ENCODE results near the gene IL13. TPM values are rescaled to one million over a fixed set of nuclear protein-coding genes. Genes with fewer than 3 reads are reported as not detected.
A peak's percentile ranks its signal among the peaks of the same experiment; 100 is the strongest.

The IL13 gene
- total RNA-seq, 1 donor from 2014 or later: 231 TPM

DNA sequence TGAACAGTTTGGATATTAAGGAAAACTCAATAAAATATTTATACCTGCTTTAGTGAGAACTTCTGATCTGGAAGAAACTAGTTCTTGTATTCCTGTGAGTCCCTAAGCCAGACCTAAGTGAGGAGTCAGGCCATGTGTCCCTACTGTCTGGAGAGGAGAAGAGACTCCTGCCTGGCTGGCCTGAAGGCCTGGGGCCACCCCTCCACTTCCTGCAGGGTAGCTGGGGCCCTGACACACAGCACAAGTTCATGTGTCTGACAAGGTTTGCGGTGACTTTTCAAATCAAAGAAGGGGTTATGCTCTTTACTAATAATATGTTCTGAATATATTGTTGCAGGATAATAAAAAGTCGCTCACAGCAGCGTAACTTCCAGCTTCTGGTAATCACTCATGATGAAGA, 16.1 kb upstream of the IL13 start:
- H3K4me3 Mint-ChIP-seq: peak overlapping the region; percentile 38
- no peaks in the 10 kb centered on the region for H3K9me3 Mint-ChIP-seq
- intact Hi-C loops (cut with micrococcal nuclease): loop anchor here (1.0 to 5.0 kb wide), 10 partner anchors 15 to 540 kb away; partner anchors contain the start of gene KIF3A
- H3K27me3 Mint-ChIP-seq: no peaks in the 10 kb centered on the region
- peaks cover 56% of the 10 kb centered on the region for H3K4me1 Mint-ChIP-seq
- peaks cover 77% of the 10 kb centered on the region for H3K36me3 Mint-ChIP-seq (ENCODE audit: low read depth)
- H3K27ac Mint-ChIP-seq: peak overlapping the region; percentile 86
- no peak for DNase-seq

DNA sequence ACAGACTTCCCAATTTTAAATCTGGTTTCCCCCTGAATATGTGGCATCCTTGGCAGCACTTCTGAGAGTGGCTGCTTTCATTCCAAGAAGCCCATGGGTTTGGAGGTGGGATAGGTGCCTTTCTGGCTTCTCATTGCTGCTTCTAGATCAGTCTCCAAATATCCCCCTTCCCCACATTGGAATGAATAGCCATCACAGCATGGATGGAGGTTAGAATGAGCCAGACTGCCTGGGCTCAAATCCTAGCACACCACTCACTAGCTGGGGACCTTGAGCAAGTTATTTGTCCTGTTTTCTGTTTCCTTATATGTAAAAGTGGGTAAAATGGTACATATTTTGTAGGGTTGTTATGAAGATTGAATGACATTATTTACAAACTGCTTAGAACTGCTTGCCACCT, 13.8 kb upstream of the IL13 start:
- intact Hi-C loops (cut with micrococcal nuclease): loop anchor here (5.0 kb wide), 3 partner anchors 178 to 542 kb away; no protein-coding TSS in a partner anchor
- Mint-ChIP-seq H3K9me3 (peaks cover 11% of the 10 kb centered on the region), H3K4me1 (peaks cover 41% of the 10 kb centered on the region), H3K36me3 (ENCODE audit: low read depth) (peaks cover 76% of the 10 kb centered on the region), H3K27ac (no peak overlapping the region), H3K27me3 (no peaks in the 10 kb centered on the region), H3K4me3 (no peak overlapping the region)
- DNase-seq: no peak

DNA sequence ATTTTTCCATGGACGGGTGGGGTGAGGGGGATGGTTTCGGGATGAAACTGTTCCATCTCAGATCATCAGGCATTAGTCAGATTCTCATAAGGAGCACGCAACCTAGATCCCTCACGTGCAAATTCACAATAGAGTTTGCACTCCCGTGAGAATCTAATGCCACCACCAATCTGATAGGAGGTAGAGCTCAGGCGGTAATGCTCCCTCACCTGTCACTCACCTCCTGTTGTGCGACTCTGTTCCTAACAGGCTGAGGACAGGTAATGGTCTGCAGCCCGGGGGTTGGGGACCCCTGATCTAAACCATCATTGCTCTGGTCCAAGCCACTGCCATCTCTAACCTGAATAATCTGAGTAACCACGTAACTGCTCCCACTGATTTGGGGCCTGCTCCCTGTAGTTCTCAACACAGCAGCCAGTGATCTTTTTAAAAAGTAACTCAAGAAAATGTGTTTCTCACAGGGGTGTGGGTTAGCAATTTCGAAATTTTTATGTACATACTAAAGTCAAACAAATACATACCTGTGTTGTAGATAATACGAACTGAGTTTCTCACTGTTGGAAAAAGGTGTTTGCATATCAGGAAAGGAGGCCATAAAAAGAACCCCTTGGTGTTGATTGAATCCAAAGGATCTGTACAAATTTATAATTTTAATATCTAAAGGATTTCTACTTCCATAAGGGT, 11.2 kb upstream of the IL13 start:
- Mint-ChIP-seq H3K36me3 (ENCODE audit: low read depth) (peaks cover 57% of the 10 kb centered on the region), H3K9me3 (peaks cover 12% of the 10 kb centered on the region), H3K4me1 (peaks cover 22% of the 10 kb centered on the region), H3K27ac (no peak overlapping the region), H3K27me3 (no peaks in the 10 kb centered on the region), H3K4me3 (no peak overlapping the region)
- peak; percentile 51 for DNase-seq
- intact Hi-C loops (cut with micrococcal nuclease): no loop called here

DNA sequence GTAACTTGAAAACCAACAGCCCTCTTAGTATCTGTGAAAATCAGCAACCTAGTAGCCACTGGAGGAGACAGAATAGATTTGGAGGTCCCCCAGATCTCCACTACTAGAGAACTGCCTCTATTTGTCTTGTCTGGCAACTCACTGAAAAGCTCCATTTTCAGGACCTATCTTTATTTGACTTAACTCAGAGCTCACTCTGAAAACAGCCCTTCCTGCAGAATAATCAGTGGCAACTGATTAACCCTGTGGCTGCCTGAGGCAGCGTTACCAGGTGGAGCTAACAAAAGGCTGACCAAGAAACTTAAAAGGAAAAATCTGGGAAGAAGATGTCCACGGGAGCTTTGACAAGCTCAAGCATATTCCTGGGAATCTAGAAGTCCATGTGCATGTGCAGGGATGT, 10.5 kb upstream of the IL13 start:
- H3K27ac Mint-ChIP-seq: no peak overlapping the region

DNA sequence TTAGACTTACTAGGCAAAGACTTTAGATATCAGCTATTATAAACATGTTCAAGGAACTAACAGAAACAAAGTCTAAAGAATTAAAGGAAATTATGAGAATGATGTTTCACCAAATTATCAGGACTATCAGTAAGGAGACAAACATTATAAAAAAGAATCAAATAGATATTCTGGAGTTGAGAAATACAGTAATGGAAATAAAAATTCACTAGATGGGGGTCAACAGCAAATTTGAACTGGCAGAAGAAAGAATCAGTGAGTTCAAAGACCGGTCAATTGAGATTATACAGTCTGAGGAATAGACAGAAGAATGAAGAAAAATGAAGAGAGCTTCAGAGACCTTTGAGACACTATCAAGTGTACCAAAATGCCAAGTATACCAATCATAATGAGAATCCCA, 9.6 kb upstream of the IL13 start:
- no peak for DNase-seq
- peaks cover 46% of the 10 kb centered on the region for H3K36me3 Mint-ChIP-seq (ENCODE audit: low read depth)

More for the DNA sequence above, 10.5 kb upstream of the IL13 start:
- H3K9me3 Mint-ChIP-seq: peaks cover 16% of the 10 kb centered on the region
- no peak for DNase-seq
- peaks cover 54% of the 10 kb centered on the region for H3K36me3 Mint-ChIP-seq (ENCODE audit: low read depth)
- H3K4me1 Mint-ChIP-seq: peaks cover 18% of the 10 kb centered on the region
- intact Hi-C loops (cut with micrococcal nuclease): no loop called here
- H3K4me3 Mint-ChIP-seq: no peak overlapping the region
- H3K27me3 Mint-ChIP-seq: peaks cover 5% of the 10 kb centered on the region

DNA sequence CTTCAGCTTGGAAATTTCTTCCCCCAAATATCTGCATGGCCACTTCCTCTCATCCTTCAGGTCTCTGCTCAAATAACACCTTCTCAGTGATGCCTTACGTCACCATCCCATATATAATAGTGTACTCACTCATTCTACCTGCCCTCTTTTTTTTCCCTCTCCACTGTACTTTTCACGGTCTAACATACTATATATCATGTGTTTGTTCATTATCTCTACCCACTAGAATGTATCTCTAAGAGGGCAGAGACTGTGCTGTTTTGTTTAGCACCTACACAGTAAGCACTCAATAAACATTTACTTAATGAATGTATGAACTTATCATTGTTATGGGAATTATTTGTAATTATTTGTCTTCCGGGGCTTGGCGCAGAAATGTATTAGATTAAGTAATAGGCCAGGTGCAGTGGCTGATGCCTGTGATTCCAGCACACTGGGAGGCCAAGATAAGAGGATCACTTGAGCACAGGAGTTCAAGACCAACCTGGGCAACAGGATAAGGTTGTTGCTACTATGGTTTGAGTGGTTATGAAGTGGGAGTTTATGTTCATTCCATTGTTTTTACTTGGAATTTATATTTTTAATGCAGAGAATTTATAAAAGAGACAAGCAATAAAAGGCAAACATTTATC, 6.0 kb upstream of the IL13 start:
- peaks cover 16% of the 10 kb centered on the region for H3K9me3 Mint-ChIP-seq

More for the DNA sequence above, 9.6 kb upstream of the IL13 start:
- no peak overlapping the region for H3K4me3 Mint-ChIP-seq
- peaks cover 5% of the 10 kb centered on the region for H3K27me3 Mint-ChIP-seq
- peaks cover 16% of the 10 kb centered on the region for H3K9me3 Mint-ChIP-seq
- peaks cover 9% of the 10 kb centered on the region for H3K4me1 Mint-ChIP-seq
- H3K27ac Mint-ChIP-seq: no peak overlapping the region
- intact Hi-C loops (cut with micrococcal nuclease): no loop called here

DNA sequence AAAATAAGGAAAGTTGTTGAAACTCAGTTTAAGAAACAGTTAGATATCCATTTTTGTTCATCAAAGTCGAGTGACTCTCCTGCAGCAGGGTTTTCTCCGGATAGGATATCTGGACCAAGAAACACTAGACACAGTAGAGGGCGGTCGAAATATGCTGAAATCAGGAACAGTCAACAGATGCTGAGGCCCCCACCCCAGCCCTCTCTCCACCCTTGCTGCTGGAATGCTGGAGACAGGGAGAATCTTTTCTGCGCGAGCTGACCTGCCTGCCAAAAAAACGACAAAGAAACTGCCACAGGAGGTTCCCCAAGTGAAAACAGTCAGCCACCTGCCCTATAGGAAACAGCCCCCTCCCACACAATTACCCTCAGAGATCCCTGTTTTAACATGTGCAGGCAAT, 4.3 kb upstream of the IL13 start:
- no peak overlapping the region for H3K4me3 Mint-ChIP-seq
- intact Hi-C loops (cut with micrococcal nuclease): no loop called here

More for the DNA sequence above, 6.0 kb upstream of the IL13 start:
- Mint-ChIP-seq H3K27ac (no peak overlapping the region), H3K36me3 (ENCODE audit: low read depth) (peaks cover 23% of the 10 kb centered on the region), H3K4me3 (no peak overlapping the region), H3K27me3 (peaks cover 21% of the 10 kb centered on the region), H3K4me1 (peaks cover 22% of the 10 kb centered on the region)
- no peak for DNase-seq
- intact Hi-C loops (cut with micrococcal nuclease): no loop called here

DNA sequence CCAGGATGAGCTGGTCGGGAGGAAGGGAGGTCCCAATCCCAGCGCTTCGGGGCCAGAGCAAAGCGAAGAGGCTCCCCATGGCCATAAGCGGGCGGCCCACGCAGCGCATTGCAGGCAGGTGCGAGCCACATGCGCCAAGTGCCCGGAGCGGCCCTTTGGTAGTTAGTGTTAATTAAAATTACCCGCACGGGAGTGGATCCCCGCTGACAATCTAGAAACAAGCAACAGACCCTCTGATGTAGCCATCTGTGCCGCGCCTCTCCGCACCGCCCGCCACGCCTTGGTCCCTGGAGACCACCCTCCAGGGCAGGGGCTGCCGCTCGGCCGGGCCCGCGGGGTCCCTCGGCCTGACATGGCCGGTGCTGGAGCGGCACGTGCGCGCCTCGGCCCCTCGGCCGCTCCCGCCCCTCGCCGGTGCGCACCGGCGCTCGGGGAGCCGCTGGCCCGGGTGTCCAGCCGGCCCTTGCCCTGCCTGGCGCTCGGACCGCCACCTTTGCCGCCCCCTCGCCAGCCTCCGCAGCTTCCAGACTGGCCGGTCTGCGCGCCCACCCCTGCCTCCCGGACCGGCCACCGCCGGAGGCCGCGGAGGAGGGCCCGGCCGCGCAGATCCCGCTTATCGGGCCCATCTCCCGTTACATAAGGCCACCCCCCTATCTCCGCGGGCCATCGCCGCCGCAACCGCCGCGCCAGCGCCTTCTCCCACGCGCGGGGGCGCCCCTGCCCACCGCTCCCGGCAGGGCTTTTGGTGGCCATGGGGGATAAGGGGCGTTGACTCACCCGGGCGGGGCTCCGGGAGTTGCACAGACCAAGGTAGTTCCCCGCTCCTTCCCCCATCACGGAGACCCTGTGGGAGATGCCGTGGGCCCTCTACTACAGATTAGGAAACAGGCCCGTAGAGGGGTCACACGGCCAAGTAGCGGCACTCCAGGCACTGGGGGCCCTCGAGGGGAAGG, 1.9 kb upstream of the IL13 start:
- Mint-ChIP-seq H3K4me3 (peak overlapping the region; percentile 78), H3K9me3 (peaks cover 5% of the 10 kb centered on the region), H3K27ac (peak overlapping the region; percentile 87), H3K4me1 (peaks cover 48% of the 10 kb centered on the region), H3K27me3 (peaks cover 21% of the 10 kb centered on the region), H3K36me3 (ENCODE audit: low read depth) (peaks cover 17% of the 10 kb centered on the region)
- DNase-seq: peak; percentile 80
- intact Hi-C loops (cut with micrococcal nuclease): loop anchor here (2.0 kb wide), 1 partner anchor 19 kb away; no protein-coding TSS in a partner anchor

More for the DNA sequence above, 4.3 kb upstream of the IL13 start:
- peaks cover 37% of the 10 kb centered on the region for H3K4me1 Mint-ChIP-seq
- peaks cover 11% of the 10 kb centered on the region for H3K36me3 Mint-ChIP-seq (ENCODE audit: low read depth)
- DNase-seq: no peak
- H3K27ac Mint-ChIP-seq: no peak overlapping the region
- peaks cover 21% of the 10 kb centered on the region for H3K27me3 Mint-ChIP-seq
- peaks cover 6% of the 10 kb centered on the region for H3K9me3 Mint-ChIP-seq

DNA sequence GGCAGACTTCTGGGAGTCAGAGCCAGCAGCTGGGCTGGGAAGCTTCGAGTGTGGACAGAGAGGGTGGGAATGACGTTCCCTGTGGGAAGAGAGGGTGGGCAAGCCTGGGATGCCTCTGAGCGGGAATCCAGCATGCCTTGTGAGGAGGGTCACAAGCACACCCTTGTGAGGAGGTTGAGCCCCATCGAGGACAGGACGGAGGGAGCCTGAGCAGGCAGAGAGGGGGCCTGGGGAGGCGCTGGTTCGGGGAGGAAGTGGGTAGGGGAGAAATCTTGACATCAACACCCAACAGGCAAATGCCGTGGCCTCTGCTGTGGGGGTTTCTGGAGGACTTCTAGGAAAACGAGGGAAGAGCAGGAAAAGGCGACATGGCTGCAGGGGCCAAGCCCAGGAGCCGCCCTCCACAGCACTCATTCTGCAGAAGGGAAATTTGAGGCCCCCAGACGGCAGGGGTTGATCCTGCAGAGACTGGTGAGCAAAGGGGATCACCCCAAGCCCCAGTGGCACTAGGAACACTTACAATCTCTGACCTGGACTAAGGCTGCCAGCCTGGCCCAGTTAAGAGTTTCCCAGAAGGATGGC, 1.1 kb upstream of the IL13 start:
- H3K27me3 Mint-ChIP-seq: peaks cover 21% of the 10 kb centered on the region
- H3K9me3 Mint-ChIP-seq: peaks cover 3% of the 10 kb centered on the region
- DNase-seq: no peak
- peaks cover 15% of the 10 kb centered on the region for H3K36me3 Mint-ChIP-seq (ENCODE audit: low read depth)
- peaks cover 52% of the 10 kb centered on the region for H3K4me1 Mint-ChIP-seq
- peak overlapping the region; percentile 78 for H3K4me3 Mint-ChIP-seq
- intact Hi-C loops (cut with micrococcal nuclease): loop anchor here (1.0 to 2.0 kb wide), 2 partner anchors 16 to 18 kb away; no protein-coding TSS in a partner anchor
- H3K27ac Mint-ChIP-seq: peak overlapping the region; percentile 87

DNA sequence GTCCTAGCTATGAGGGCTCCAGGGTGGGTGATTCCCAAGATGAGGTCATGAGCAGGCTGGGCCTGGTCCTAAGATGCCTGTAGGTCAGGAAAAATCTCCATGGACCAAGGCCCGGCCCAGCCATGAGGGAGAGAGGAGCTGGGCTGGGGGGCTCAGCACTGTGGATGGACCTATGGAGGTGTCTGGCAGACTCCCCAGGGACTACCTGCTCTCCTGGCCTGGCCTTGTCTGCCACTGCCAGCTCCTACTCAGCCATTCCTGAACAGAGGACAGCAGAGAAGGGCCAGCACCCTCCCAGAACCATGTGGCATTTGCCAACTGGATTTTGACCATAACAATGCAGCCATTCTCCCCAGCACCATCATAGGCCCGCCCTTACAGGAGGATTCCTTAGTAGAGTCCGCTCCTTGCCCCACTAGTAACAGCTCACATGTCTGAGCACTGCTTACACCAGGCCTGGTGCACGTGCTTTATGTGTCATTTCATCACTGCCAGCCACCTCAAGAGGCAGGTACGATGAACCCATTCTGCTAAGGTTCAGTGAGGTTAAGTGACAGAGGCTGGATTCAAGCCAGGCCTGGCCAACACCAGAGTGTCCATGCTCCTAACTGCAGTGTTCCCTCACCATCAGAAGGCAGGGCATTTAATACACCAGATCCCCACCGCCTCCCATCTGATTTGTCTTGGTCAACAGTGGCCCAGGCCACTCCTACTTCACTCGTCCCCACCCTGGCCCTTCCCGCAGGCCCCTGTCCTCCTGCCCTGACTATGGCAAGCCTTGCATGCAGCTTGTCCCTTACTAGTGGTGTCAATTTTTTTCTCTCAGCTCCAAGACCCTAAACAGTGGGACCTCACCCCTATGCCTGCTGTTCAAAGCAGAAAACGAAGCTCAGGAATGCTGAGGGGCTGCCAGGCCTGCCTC, 669 bp downstream of the IL13 start:
- Mint-ChIP-seq H3K27ac (peak overlapping the region; percentile 87), H3K4me1 (peaks cover 63% of the 10 kb centered on the region), H3K36me3 (ENCODE audit: low read depth) (peaks cover 12% of the 10 kb centered on the region), H3K9me3 (no peaks in the 10 kb centered on the region), H3K4me3 (peak overlapping the region; percentile 78), H3K27me3 (peaks cover 15% of the 10 kb centered on the region)
- intact Hi-C loops (cut with micrococcal nuclease): loop anchor here (1.0 kb wide), 1 partner anchor 22 kb away; no protein-coding TSS in a partner anchor
- no peak for DNase-seq

DNA sequence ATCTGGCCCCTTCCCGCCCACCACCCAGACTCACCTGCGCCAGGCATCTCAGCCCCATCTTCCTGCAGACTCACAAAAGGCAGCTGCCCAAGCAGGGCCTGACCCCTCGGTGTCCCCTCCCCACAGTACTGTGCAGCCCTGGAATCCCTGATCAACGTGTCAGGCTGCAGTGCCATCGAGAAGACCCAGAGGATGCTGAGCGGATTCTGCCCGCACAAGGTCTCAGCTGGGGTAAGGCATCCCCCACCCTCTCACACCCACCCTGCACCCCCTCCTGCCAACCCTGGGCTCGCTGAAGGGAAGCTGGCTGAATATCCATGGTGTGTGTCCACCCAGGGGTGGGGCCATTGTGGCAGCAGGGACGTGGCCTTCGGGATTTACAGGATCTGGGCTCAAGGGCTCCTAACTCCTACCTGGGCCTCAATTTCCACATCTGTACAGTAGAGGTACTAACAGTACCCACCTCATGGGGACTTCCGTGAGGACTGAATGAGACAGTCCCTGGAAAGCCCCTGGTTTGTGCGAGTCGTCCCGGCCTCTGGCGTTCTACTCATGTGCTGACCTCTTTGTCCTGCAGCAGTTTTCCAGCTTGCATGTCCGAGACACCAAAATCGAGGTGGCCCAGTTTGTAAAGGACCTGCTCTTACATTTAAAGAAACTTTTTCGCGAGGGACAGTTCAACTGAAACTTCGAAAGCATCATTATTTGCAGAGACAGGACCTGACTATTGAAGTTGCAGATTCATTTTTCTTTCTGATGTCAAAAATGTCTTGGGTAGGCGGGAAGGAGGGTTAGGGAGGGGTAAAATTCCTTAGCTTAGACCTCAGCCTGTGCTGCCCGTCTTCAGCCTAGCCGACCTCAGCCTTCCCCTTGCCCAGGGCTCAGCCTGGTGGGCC, 1.9 kb downstream of the IL13 start:
- H3K27ac Mint-ChIP-seq: peak overlapping the region; percentile 87
- no peak for DNase-seq

More for the DNA sequence above, 1.9 kb downstream of the IL13 start:
- H3K9me3 Mint-ChIP-seq: no peaks in the 10 kb centered on the region
- intact Hi-C loops (cut with micrococcal nuclease): loop anchor here (5.0 kb wide), 2 partner anchors 77 to 167 kb away; partner anchors contain the start of gene KIF3A
- peak overlapping the region; percentile 78 for H3K4me3 Mint-ChIP-seq
- H3K4me1 Mint-ChIP-seq: peaks cover 68% of the 10 kb centered on the region
- H3K27me3 Mint-ChIP-seq: peaks cover 6% of the 10 kb centered on the region
- peaks cover 11% of the 10 kb centered on the region for H3K36me3 Mint-ChIP-seq (ENCODE audit: low read depth)

Measured in activated CD4-positive, alpha-beta T cell treated with anti-CD3 and anti-CD28 coated beads, Interleukin-2, amount 10 ng/mL, durations not matched to agents 24 days and 14 days (primary cell).